ENCODE results near the gene PPP2R2C. TPM values are rescaled to one million over a fixed set of nuclear protein-coding genes. Genes with fewer than 3 reads are reported as not detected.

PPP2R2C gene
- polyA plus RNA-seq, 1 donor (not counting 4 experiments of a cell fraction or from before 2014, with no cell fraction given), result 12.3 TPM

GRCh38 chr4:6291784-6292297, 180.6 kb downstream of the PPP2R2C start:
- FAIRE-seq, result no peak
- Histone ChIP-seq H3K4me2 (ENCODE audit: control insufficient read depth, extremely low read depth, insufficient read depth, low read depth, low read length) (no peak overlapping the region), H3K27ac (ENCODE audit: control insufficient read depth, insufficient read depth, low read length) (no peak overlapping the region), H2AFZ (ENCODE audit: control insufficient read depth, low read length) (no peak overlapping the region), H4K20me1 (ENCODE audit: control insufficient read depth, extremely low read depth, insufficient read depth, low read length) (no peaks in the 10 kb centered on the region), H3K79me2 (ENCODE audit: control insufficient read depth, insufficient read depth, low read length) (no peaks in the 10 kb centered on the region), H3K27me3 (ENCODE audit: control insufficient read depth, extremely low read depth, insufficient read depth, low read length) (no peaks in the 10 kb centered on the region), H3K36me3 (ENCODE audit: control insufficient read depth in 2 of 2, extremely low read depth in 1 of 2, insufficient read depth in 2 of 2, low read length in 2 of 2) (peaks cover 0 to 11% of the 10 kb centered on the region in 2 experiments), H3K4me1 (ENCODE audit: control insufficient read depth, extremely low read depth, insufficient read depth, low read length) (no peaks in the 10 kb centered on the region), H3K9me3 (ENCODE audit: control insufficient read depth, low read depth, low read length) (no peaks in the 10 kb centered on the region), H3K9me1 (ENCODE audit: control insufficient read depth, extremely low read depth, insufficient read depth, low read length) (no peaks in the 10 kb centered on the region), H3K9ac (ENCODE audit: control insufficient read depth, extremely low read depth, insufficient read depth, low read length) (no peak overlapping the region), H3K4me3 (ENCODE audit: control insufficient read depth in 2 of 3, extremely low read depth in 1 of 3, insufficient read depth in 2 of 3, low read depth in 1 of 3, low read length in 3 of 3) (no peak overlapping the region)
- no peak for TF ChIP-seq EZH2 (IDR thresholded peaks at IDR 0.05; ENCODE audit: low read length)
- TF ChIP-seq CTCF (optimal IDR thresholded peaks at IDR 0.05 in 1 of 3, IDR thresholded peaks at IDR 0.05 in 1 of 3, conservative IDR thresholded peaks at IDR 0.05 in 1 of 3; ENCODE audit: extremely low read depth in 1 of 3, insufficient read depth in 2 of 3, low read length in 3 of 3), result no peak
- dilution Hi-C loops (cut with MboI; ENCODE audit: extremely low pct_ligation_motif_present, low sequenced_read_pairs), result no loop called here
- DNase-seq (ENCODE audit: low read depth, low spot score), result no peak

DNA sequence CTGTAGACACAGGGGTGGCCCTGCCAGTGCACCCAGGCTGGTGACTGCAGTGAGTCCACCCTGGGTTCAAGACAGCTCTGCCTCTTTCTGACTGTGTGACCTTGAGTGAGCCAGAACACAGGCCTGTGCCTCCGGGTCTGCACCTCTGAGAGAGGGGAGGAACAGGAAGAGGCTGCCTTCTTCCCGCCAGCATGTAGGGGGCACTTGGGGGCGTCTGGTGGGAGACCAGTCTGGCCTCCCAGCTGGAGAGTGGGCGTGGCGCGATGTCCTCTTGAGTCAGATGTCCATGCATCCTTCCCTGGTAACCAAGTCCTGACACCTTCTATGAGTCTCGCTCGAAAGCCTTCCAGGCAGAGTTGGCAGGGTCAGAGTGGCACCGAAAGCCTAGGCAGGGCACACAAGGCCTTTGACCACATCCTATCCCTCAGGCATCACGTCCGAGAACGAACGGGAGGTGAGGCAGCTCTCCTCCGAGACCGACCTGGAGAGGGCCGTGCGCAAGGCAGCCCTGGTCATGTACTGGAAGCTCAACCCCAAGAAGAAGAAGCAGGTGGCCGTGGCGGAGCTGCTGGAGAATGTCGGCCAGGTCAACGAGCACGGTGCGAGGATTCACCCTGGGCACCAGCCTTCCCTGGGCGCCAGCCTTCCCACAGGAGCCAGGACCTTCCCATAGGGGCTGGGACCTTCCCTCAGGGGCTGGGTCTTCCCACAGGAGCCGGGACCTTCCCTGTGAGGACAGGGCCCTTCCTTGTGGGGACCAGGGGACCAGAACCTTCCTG, 181.5 kb downstream of the PPP2R2C start:
- Histone ChIP-seq H3K9ac (ENCODE audit: control insufficient read depth, extremely low read depth, insufficient read depth, low read length) (no peak overlapping the region), H3K27me3 (ENCODE audit: control insufficient read depth, extremely low read depth, insufficient read depth, low read length) (no peaks in the 10 kb centered on the region), H3K79me2 (ENCODE audit: control insufficient read depth, insufficient read depth, low read length) (no peaks in the 10 kb centered on the region), H3K4me1 (ENCODE audit: control insufficient read depth, extremely low read depth, insufficient read depth, low read length) (no peaks in the 10 kb centered on the region), H4K20me1 (ENCODE audit: control insufficient read depth, extremely low read depth, insufficient read depth, low read length) (no peaks in the 10 kb centered on the region), H3K36me3 (ENCODE audit: control insufficient read depth in 2 of 2, extremely low read depth in 1 of 2, insufficient read depth in 2 of 2, low read length in 2 of 2) (peaks cover 0 to 13% of the 10 kb centered on the region in 2 experiments), H3K9me1 (ENCODE audit: control insufficient read depth, extremely low read depth, insufficient read depth, low read length) (no peaks in the 10 kb centered on the region), H3K4me2 (ENCODE audit: control insufficient read depth, extremely low read depth, insufficient read depth, low read depth, low read length) (no peak overlapping the region), H3K9me3 (ENCODE audit: control insufficient read depth, low read depth, low read length) (no peaks in the 10 kb centered on the region), H3K4me3 (ENCODE audit: control insufficient read depth in 2 of 3, extremely low read depth in 1 of 3, insufficient read depth in 2 of 3, low read depth in 1 of 3, low read length in 3 of 3) (no peak overlapping the region), H3K27ac (ENCODE audit: control insufficient read depth, insufficient read depth, low read length) (no peak overlapping the region), H2AFZ (ENCODE audit: control insufficient read depth, low read length) (no peak overlapping the region)
- DNase-seq (ENCODE audit: low read depth, low spot score), result no peak
- no peak for TF ChIP-seq EZH2 (IDR thresholded peaks at IDR 0.05; ENCODE audit: low read length)
- no peak for TF ChIP-seq CTCF (optimal IDR thresholded peaks at IDR 0.05 in 1 of 3, IDR thresholded peaks at IDR 0.05 in 1 of 3, conservative IDR thresholded peaks at IDR 0.05 in 1 of 3; ENCODE audit: extremely low read depth in 1 of 3, insufficient read depth in 2 of 3, low read length in 3 of 3)
- dilution Hi-C loops (cut with MboI; ENCODE audit: extremely low pct_ligation_motif_present, low sequenced_read_pairs), result no loop called here
- FAIRE-seq, result no peak
